ENCODE measurements around the gene AFG3L2. TPM values are rescaled to one million over a fixed set of nuclear protein-coding genes. Genes with fewer than 3 reads are reported as not detected.

Gene AFG3L2
- total RNA-seq, 1 experiment from 2014 or later: 55.1 TPM

- intact Hi-C loops (cut with micrococcal nuclease; ENCODE audit: unreplicated experiment): no loop called here
- CTCF ChIA-PET: interaction anchor here (0.9 to 1.5 kb wide), 2 partner anchors 10 to 46 kb away, joined by 3 to 4 read pairs; no protein-coding TSS in a partner anchor
- TSS peak; percentile 4 for BruUV-seq (replicated peaks)
- DNase-seq: no peak
- H3K4me3 Mint-ChIP-seq (ENCODE audit: low read depth, unreplicated experiment): no peak overlapping the region
- no peaks in the 10 kb centered on the region for H3K36me3 Mint-ChIP-seq (ENCODE audit: insufficient read depth, unreplicated experiment)
- no peaks in the 10 kb centered on the region for H3K27me3 Mint-ChIP-seq (ENCODE audit: unreplicated experiment)
- H3K4me1 Mint-ChIP-seq (ENCODE audit: low read depth, unreplicated experiment): no peaks in the 10 kb centered on the region
- TF ChIP-seq CTCF (IDR thresholded peaks at IDR 0.05; ENCODE audit: unreplicated experiment): no peak
- no peaks in the 10 kb centered on the region for H3K9me3 Mint-ChIP-seq (ENCODE audit: low read depth, unreplicated experiment)
- no peak overlapping the region for H3K27ac Mint-ChIP-seq (ENCODE audit: unreplicated experiment)
Measured at GRCh38 chr18:12317664-12318333, 59.2 kb downstream of the AFG3L2 start.

GRCh38 chr18:12315911-12316310, 61.1 kb downstream of the AFG3L2 start:
- TF ChIP-seq CTCF (IDR thresholded peaks at IDR 0.05; ENCODE audit: unreplicated experiment): no peak
- no peak overlapping the region for H3K4me3 Mint-ChIP-seq (ENCODE audit: low read depth, unreplicated experiment)
- H3K9me3 Mint-ChIP-seq (ENCODE audit: low read depth, unreplicated experiment): no peaks in the 10 kb centered on the region
- no peaks in the 10 kb centered on the region for H3K4me1 Mint-ChIP-seq (ENCODE audit: low read depth, unreplicated experiment)
- H3K27me3 Mint-ChIP-seq (ENCODE audit: unreplicated experiment): no peaks in the 10 kb centered on the region
- CTCF ChIA-PET: interaction anchor here (0.5 to 1.6 kb wide), 3 partner anchors 12 to 77 kb away, joined by 3 to 6 read pairs (median 3); no protein-coding TSS in a partner anchor
- peaks cover 7% of the 10 kb centered on the region for H3K36me3 Mint-ChIP-seq (ENCODE audit: insufficient read depth, unreplicated experiment)
- intact Hi-C loops (cut with micrococcal nuclease; ENCODE audit: unreplicated experiment): no loop called here
- no TSS peak for BruUV-seq (replicated peaks)
- no peak overlapping the region for H3K27ac Mint-ChIP-seq (ENCODE audit: unreplicated experiment)
- no peak for DNase-seq

GRCh38 chr18:12315490-12315889, 61.5 kb downstream of the AFG3L2 start:
- DNase-seq: no peak
- no peak for TF ChIP-seq CTCF (IDR thresholded peaks at IDR 0.05; ENCODE audit: unreplicated experiment)
- Mint-ChIP-seq H3K9me3 (ENCODE audit: low read depth, unreplicated experiment) (no peaks in the 10 kb centered on the region), H3K36me3 (ENCODE audit: insufficient read depth, unreplicated experiment) (peaks cover 10% of the 10 kb centered on the region), H3K27ac (ENCODE audit: unreplicated experiment) (no peak overlapping the region), H3K4me3 (ENCODE audit: low read depth, unreplicated experiment) (no peak overlapping the region), H3K4me1 (ENCODE audit: low read depth, unreplicated experiment) (no peaks in the 10 kb centered on the region), H3K27me3 (ENCODE audit: unreplicated experiment) (no peaks in the 10 kb centered on the region)
- no TSS peak for BruUV-seq (replicated peaks)
- CTCF ChIA-PET: interaction anchor here (0.5 to 1.6 kb wide), 2 partner anchors 13 to 77 kb away, joined by 3 to 6 read pairs; no protein-coding TSS in a partner anchor
- intact Hi-C loops (cut with micrococcal nuclease; ENCODE audit: unreplicated experiment): no loop called here

- peaks cover 2% of the 10 kb centered on the region for H3K4me1 Mint-ChIP-seq (ENCODE audit: low read depth, unreplicated experiment)
Measured at GRCh38 chr18:12314591-12315305, 62.3 kb downstream of the AFG3L2 start.

More at GRCh38 chr18:12314591-12315305, 62.3 kb downstream of the AFG3L2 start:
- DNase-seq: no peak
- peaks cover 16% of the 10 kb centered on the region for H3K36me3 Mint-ChIP-seq (ENCODE audit: insufficient read depth, unreplicated experiment)
- no peaks in the 10 kb centered on the region for H3K27me3 Mint-ChIP-seq (ENCODE audit: unreplicated experiment)
- H3K27ac Mint-ChIP-seq (ENCODE audit: unreplicated experiment): no peak overlapping the region
- no peaks in the 10 kb centered on the region for H3K9me3 Mint-ChIP-seq (ENCODE audit: low read depth, unreplicated experiment)
- intact Hi-C loops (cut with micrococcal nuclease; ENCODE audit: unreplicated experiment): no loop called here
- TF ChIP-seq CTCF (IDR thresholded peaks at IDR 0.05; ENCODE audit: unreplicated experiment): no peak
- BruUV-seq (replicated peaks): no TSS peak
- H3K4me3 Mint-ChIP-seq (ENCODE audit: low read depth, unreplicated experiment): no peak overlapping the region
- CTCF ChIA-PET: interaction anchor here (0.6 to 1.6 kb wide), 3 partner anchors 13 to 97 kb away, joined by 3 to 6 read pairs (median 3); no protein-coding TSS in a partner anchor

All from Calu3 (cell line).